Measurements from ENCODE around the gene XPO1.
A peak's percentile ranks its signal among the peaks of the same experiment; 100 is the strongest.
"Not testable (repeated sequence)": the region's sequence is repeated elsewhere in the genome, so short reads cannot be mapped to it uniquely, and the experiment has no call there.

Gene XPO1

GRCh38 chr2:61534926-61535325, 3.2 kb downstream of the XPO1 start:
- no peak for DNase-seq (ENCODE audit: low read depth in 2 of 2)

DNA sequence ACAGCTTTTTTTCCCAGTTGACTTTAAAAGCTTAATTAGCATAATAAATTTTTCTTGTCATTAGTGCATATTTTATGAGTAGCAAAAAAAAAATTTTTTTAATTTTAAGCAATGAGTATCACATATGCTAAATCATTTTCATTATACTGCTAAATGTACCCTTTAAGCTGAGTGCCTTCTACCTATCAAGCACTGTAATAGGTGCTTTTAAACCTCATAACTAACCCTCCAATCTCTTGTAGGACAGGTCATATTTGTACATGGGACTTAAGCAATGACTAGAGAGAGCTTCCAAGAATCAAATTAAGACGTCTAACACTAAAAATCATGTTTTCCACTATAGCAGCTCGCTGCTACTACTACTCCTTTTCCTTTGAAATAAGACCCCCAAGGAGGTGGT, 7.4 kb downstream of the XPO1 start:
- no peak for DNase-seq (ENCODE audit: low read depth in 2 of 2)

DNA sequence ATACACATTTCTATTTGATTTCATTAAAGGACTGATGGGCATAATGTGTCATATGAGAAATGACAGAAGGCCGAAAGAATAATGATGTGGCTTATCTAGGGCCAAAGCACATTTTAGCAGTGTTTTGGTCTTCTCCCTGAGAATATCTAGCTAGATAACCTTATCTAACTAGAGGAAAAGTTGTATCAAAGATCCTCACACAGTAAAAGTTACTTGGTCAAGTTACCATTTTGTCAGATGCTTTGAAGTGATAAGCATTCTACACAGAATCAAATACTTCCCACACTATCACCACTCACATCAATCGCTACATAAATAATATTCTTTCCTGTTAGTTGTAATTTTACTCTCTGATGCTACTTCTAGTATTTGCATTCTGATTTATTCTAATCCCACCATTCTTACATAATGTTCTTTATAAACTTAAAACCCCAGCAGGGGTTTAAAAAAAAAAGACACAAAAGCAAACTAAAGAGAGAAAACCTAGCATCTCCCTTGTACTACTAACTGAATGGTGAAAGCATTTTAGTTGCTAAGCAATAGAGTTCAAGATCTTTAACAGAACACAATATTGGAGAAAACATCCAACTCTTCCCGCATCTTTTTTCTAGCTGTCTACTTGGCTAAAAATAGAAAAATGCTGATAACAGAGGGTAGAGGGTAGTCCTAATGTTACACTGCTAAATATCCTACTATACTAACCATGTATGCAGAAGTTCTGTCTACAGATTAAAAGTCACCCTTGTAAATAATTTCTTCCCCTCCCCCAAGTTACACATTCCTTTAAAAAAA, 8.0 kb downstream of the XPO1 start:
- DNase-seq (ENCODE audit: low read depth in 2 of 2): no peak

- no peak for DNase-seq (ENCODE audit: low read depth in 2 of 2)
These were observed 17.9 kb downstream of the XPO1 start for GRCh38 chr2:61520261-61520660.

DNA sequence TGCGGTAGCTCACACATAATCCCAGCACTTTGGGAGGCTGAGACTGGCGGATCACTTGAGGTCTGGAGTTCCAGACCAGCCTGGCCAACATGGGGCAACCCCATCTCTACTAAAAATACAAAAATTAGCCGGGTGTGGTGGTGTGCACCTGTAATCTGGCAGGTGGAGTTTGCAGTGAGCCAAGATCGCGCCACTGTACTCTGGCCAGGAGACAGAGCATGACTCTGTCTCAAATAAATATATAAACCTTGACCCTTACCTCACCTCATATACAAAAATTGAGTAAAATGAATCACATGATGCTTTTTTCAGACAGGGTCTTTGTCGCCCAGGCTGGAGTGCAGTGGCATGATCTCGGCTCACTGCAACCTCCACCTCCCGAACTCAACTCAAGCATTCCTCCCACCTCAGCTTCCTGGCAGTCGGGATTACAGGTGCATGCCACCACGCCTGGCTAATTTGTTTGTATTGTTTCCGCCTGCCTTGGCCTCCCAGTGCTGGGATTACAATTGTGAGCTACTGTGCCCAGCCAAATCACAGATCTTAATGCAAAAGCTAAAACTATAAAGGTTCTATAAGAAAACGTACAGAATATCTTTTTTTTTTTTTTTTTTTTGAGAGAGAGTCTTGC, 25.3 kb downstream of the XPO1 start:
- no peak for DNase-seq (ENCODE audit: low read depth in 2 of 2)

DNA sequence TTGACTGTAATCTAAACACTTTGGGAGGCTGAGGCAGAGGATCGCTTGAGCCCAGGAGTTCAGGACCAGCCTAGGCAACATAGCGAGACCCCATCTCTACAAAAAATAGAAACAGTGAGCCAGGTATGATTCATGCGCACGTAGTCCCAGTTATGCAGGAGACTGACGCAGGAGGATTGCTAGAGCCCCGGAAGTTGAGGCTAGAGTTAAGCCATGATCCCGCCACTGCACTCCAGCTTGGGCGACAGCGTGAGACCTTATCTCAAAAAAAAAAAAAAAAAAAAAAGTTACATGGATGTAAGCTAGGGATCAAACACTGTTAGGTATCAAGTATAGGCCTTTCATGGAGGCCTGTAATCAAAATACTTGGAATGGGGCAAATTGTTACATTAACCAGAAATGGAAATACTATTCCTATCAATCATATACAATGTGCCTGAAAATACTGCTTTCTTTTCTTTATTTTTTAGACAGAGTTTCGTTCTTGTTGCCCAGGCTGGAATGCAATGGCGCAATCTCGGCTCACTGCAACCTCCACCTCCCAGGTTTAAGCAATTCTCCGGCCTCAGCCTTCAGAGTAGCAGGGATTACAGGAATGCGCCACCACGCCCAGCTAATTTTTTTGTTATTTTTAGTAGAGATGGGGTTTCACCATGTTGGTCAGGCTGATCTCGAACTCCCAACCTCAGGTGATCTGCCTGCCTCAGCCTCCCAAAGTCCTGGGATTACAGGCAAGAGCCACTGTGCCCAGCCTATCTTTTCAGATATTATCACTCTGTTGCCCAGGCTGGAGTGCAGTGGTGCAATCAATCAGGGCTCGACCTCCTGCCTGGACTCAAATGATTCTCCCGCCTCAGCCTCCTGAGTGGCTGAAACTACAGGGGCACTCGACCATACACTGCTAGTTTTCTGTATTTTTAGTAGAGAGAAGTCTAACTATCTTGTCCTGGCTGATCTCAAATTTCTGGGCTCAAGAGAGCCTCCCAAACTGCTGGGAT, 27.2 kb downstream of the XPO1 start:
- DNase-seq (ENCODE audit: low read depth in 2 of 2): no peak

DNA sequence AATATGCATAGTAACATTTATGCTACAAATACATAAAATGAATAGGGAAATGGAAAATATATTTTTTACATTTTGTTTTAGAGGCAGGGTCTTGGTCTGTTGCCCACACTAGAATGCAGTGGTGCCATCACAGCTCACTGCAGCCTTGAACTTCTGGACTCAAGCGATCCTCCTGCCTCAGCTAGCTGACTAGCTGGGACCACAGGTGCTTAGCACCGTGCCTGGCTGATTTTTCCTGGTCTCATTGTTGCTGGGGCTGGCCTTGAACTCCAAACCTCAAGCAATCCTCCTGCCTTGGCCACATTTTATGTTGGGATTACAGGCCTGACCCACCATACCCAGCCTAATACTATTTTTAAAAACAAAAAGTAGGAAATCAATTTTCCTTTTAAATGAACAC, 33.2 kb downstream of the XPO1 start:
- DNase-seq (ENCODE audit: low read depth in 2 of 2): no peak

DNA sequence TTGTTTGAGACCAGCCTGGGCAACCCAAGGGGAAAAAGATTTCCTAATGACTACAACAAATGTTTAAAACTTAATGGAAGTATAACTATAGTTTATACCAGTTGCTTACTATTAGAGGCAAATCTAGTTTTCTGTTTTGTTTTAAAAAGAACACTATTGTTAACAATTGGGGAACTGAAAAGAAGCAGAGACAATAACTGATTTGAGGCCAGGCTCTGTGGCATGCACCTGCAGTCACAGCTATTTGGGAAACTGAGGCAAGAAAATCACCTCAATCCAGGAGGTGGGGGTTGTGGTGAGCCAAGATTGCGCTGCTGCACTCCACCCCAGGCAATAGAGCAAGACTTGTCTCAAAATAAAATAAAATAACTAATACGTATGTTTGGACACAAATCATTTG, 39.1 kb downstream of the XPO1 start:
- DNase-seq (ENCODE audit: low read depth in 2 of 2): no peak

DNA sequence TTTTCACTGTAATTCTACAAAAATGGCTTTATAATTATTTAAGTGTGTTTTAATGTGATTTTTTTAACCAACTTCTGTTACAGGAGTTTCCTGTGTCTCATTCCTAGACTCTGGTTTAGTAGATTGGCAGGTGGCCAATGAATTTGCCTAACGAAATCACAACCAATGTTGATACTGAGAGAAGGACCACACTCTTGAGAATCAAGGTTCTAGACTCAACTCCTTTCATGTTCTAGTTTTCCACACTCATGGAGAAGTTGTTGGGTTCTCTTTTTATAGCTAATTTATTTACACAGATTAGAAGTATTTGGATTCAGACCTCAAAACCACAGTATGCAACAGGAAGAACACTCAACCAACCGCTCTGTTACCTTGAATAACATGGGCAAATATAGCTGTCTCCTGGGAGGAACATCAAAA, 44.6 kb downstream of the XPO1 start:
- DNase-seq (ENCODE audit: low read depth in 2 of 2): no peak

GRCh38 chr2:61492476-61492875, 45.7 kb downstream of the XPO1 start:
- no peak for DNase-seq (ENCODE audit: low read depth in 2 of 2)

GRCh38 chr2:61485281-61485680, 52.9 kb downstream of the XPO1 start:
- no peak for DNase-seq (ENCODE audit: low read depth in 2 of 2)

GRCh38 chr2:61478086-61478485, 60.1 kb downstream of the XPO1 start:
- no peak for DNase-seq (ENCODE audit: low read depth in 2 of 2)

- DNase-seq (ENCODE audit: low read depth in 2 of 2): not testable (repeated sequence)
These were observed 61.1 kb downstream of the XPO1 start for GRCh38 chr2:61476929-61477589.

DNA sequence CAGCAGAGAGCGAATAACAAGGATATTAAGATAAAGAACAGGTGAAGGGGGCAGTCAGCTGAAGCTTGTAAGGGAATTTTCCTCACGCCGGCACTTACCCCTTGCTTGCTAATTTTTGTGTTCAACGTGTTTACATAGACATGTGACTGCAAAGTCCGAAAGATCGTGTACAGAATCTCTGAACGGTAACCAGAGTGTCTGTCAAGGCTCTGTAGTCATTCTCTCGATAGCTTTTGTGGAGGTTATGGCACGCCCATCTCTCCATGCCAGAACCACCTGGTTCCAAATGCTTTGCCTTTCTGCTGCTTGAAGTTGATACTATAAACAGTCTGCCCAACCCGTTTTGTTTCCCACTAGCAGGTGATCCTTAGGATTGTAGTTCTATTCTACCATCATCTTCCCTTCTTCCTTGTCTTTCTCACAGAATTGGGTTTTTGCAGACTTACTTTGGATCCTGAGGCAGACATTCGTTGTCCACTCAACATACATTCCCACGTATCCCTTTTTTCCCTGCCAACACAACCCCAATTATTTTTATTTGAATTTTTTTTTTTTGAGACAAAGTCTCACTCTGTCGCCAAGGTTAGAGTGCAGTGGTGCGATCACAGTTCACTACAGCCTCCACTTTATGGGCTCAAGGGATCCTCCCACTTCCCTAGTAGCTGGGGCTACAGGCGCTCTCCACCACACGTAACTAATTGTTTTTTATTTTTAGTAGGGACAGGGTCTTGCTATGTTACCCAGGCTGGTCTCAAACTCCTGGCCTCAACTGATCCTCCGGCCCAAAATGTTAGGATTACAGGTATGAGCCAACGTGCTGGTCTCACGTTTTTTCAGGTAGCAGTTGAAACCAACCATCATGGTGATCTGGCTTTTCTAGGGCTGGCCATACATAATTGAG, 66.0 kb downstream of the XPO1 start:
- DNase-seq (ENCODE audit: low read depth in 2 of 2): no peak

- peak; percentile 84 to 87 for DNase-seq (ENCODE audit: low read depth in 2 of 2)
These were observed 66.9 kb downstream of the XPO1 start, which contains the start of gene USP34 for GRCh38 chr2:61470965-61471904. TSS of gene USP34 (minus strand) at chr2:61471087. CDS start at chr2:61470692, 395 bp downstream.

DNA sequence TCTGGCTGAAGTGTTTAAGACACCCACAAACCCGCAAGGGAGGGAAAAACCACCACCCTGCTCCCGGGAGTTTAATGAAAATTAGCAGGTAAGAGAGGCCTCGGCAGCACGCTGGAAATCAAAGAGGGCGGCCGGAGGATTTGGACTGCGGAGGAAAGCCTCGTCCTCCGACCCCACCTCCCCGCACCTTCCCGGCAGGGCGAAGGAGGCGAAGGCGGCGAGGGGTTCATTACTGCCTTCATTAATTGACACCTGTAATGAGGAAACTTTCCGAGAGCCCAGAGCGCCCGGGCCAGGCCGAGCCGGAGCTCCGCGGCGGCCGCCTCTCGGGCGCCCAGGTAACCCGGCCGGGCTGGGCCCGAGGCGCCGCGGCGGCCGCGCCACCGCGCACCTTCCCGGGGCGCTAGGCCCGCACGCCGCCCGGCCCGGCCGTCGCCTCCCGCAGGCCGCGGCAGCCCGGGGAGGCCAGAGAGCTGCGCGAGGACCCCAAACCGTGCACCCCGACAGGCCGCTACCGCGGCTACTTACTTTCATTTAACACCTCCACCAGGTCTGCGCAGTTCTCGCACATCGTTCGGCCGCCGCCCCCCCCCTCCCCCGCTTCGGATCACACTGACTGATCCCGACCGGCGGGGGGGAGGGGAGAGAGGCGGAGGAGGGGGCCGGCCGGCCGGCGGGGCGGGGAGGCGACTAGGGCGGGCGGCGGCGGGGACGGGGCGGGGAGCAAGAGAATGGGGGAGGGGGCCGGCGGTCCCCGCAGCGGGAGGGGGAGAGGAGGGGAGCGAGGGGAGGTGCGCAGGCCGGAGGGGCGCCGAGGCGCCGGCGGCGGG, 67.8 kb downstream of the XPO1 start:
- DNase-seq (ENCODE audit: low read depth in 2 of 2): peak; percentile 70 to 86

DNA sequence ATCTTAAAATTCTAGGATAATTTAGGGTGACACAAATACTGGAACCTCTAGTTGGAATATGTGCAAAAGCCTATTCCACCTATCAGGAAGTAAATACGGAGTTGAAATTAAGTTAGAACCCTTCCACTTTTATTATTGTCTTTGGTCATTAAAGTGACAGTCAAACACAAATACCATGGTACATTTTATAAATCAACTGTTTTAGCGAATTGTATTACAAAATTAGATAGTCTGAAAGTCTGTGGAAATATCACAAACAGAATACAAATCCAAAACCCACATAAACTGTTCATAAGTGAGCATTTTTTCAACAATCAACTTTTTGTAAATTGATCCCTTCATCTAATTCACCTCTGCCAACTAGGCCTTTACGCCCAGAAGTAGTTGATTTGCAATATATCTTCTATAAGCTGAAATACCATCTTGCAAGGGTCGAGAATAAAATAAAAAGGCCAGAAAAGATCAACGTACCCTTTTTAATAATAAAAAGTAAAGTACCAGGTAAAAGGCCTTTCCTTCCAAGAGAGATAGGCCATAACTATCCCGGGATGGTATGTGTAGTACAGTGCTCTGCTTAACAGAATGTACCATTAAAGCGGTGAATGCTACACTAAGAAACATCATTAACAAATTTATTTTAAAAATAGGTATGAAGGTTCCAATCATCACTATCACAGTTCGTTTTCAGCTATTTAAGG, 68.6 kb downstream of the XPO1 start:
- DNase-seq (ENCODE audit: low read depth in 2 of 2): no peak

DNA sequence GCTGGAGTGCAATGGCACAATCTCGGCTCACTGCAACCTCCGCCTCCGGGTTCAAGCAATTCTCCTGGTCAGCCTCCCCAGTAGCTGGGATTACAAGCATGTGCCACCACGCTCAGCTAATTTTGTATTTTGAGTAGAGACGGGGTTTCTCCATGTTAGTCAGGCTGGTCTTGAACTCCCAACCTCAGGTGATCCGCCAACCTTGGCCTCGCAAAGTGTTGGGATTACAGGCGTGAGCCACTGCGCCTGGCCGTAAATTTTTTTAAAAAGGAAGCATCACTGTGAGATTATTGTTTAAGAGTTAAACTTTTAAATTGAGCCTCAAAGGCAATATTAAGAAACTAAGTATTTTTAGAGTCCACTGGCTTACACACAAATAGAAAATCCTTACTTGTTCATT, 69.9 kb downstream of the XPO1 start:
- not testable (repeated sequence) for DNase-seq (ENCODE audit: low read depth in 2 of 2)
